AG04450 (cell line): ENCODE results near the gene GNB3. TPM values are rescaled to one million over a fixed set of nuclear protein-coding genes. Genes with fewer than 3 reads are reported as not detected.

ENCODE experiments used
- CTCF ChIA-PET: fragments of 300-600, 350-600 bp; formaldehyde crosslinking; extraction: SDS; loops from one replicate; lab custom pipeline; 2022; ENCODE audit warnings: antibody characterized with exemption, inconsistent platforms; lab: Charles Lee
- POLR2A ChIA-PET: fragments of 350-600 bp; formaldehyde crosslinking; extraction: SDS; loops from one replicate; lab custom pipeline; 2021; ENCODE audit warnings: antibody characterized with exemption, inconsistent platforms; lab: Yijun Ruan, JAX
- DNase-seq: peaks from one replicate; pipeline ENCODE4 v3.0.0-alpha.2; 2011; ENCODE audit warnings: low read depth, low spot score
- H3K27ac ChIP-seq: one replicate; pipeline ENCODE4 v1.5.1; 2012; ENCODE audit warnings: low read depth, low read length, control low read depth
- H3K27me3 ChIP-seq: one replicate; pipeline ENCODE4 v1.6.0; 2012; ENCODE audit warnings: low read length; ENCODE audit not compliant: control insufficient read depth, insufficient read depth
- H3K4me3 ChIP-seq: 2 replicates; pipeline ENCODE4 v1.5.1; 2011; ENCODE audit warnings: mild to moderate bottlenecking, low read depth, low read length, control low read depth
- H3K9me3 ChIP-seq: 2 replicates; pipeline ENCODE4 v1.5.1; 2012; ENCODE audit warnings: low read length; ENCODE audit not compliant: control insufficient read depth, insufficient read depth
- CTCF ChIP-seq: IDR thresholded peaks from 2 replicates; pipeline ENCODE4 v1.5.1; 2011; ENCODE audit warnings: low read depth, low read length, control low read depth, inconsistent platforms
- polyA plus RNA-seq: library from polyadenylated mRNA; depleted of rRNA; stranded (reverse); fragments of >200 nt; gene quantifications from 2 replicates; pipeline ENCODE4 v1.2.3, GENCODE V29; 2011

The GNB3 gene
- polyA plus RNA-seq, 1 experiment = 3.6 TPM

DNA sequence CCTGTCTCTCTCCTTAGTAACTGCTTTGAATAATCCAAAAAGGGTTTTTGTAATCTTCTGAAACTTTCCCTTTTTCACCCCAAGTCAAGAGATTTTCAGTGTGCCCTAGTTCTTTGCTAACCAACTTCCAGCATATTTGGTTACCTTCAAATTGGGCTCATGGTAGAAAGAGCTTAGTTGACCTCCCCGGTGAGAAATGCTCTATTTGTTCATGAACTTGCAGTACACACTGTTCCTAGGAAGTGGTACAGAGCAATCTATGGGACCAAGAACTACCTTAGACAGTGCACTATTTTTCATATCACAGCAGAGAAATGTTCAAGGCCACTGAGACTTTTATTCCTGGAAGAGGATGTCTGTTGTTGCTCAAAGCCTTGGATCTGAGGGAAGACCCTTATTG is 12.9 kb downstream of the GNB3 start:
- Histone ChIP-seq H3K27me3 (no peaks in the 10 kb centered on the region), H3K4me3 (peak overlapping the region; percentile 77), H3K9me3 (no peaks in the 10 kb centered on the region; the same call in 1 of the 2 replicates), H3K27ac (peak overlapping the region; percentile 92)
- ChIA-PET POLR2A (interaction anchor here (0.9 to 3.4 kb wide), 5 partner anchors 16 to 90 kb away, joined by 3 to 37 read pairs (median 17); partner anchors contain the start of genes PTMS and SPSB2), CTCF (interaction anchor here (1.5 to 5.1 kb wide), 4 partner anchors 16 to 101 kb away, joined by 3 to 26 read pairs (median 12); partner anchors contain the start of gene MLF2)
- no peak for TF ChIP-seq CTCF
- DNase-seq = no peak

DNA sequence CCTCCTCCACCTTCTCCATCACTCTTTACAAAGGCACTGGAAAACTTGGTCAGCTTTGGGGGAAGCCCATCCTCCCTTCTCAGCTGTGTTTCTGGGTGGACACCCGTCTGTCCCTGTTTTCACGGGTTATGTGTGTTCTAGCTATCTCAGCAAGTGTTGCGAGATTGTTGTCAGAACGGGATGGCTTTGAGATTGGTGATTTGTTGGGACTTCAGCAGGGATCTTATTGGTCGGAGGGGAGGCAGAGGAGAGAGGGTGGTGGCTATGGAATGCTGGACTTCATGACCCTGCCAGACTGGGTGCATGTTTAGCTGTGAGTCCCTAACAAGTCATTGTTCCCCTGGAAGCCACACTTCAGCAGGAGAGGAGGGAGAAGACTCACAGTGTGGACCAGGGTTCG is 13.3 kb downstream of the GNB3 start:
- no peak overlapping the region for H3K4me3 ChIP-seq
- DNase-seq = no peak
- no peaks in the 10 kb centered on the region; the same call in 1 of the 2 replicates for H3K9me3 ChIP-seq
- no peaks in the 10 kb centered on the region for H3K27me3 ChIP-seq
- CTCF ChIA-PET = interaction anchor here (1.5 to 5.1 kb wide), 4 partner anchors 16 to 102 kb away, joined by 3 to 26 read pairs (median 12); partner anchors contain the start of gene MLF2
- POLR2A ChIA-PET = interaction anchor here (1.1 to 3.4 kb wide), 3 partner anchors 13 to 28 kb away, joined by 3 to 37 read pairs (median 5); partner anchors contain the start of genes SPSB2 and TPI1
- no peak overlapping the region for H3K27ac ChIP-seq
- TF ChIP-seq CTCF = no peak

DNA sequence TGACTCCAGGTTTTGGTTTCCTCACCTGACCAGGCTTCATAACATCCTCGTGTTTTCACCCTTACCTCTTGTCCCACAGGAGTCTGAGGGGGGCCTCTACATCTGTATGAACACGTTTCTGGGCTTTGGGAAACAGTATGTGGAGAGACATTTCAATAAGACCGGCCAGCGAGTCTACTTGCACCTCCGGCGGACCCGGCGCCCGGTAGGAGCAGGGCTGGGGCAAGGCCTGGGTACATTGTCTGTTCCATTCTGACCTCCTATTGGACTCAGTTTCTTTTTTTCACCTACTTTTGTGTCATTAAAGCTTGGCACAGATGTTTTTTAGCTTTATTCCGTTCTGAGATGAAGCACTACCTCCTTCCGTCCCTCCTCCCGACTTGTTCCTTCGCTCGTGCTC is 14.6 kb downstream of the GNB3 start:
- Histone ChIP-seq H3K4me3 (no peak overlapping the region), H3K27me3 (no peaks in the 10 kb centered on the region), H3K27ac (no peak overlapping the region), H3K9me3 (no peaks in the 10 kb centered on the region; the same call in 1 of the 2 replicates)
- TF ChIP-seq CTCF = no peak
- CTCF ChIA-PET = interaction anchor here (0.6 to 5.1 kb wide), 3 partner anchors 14 to 82 kb away, joined by 4 to 26 read pairs (median 17); no protein-coding TSS in a partner anchor
- POLR2A ChIA-PET = interaction anchor here (1.5 kb wide), 1 partner anchor 12 kb away, joined by 5 read pairs; the partner anchor contains the start of gene TPI1
- no peak for DNase-seq

GRCh38 chr12:6858799-6859198 is 18.1 kb downstream of the GNB3 start:
- ChIA-PET CTCF (no interaction called here), POLR2A (no interaction called here)
- Histone ChIP-seq H3K9me3 (no peaks in the 10 kb centered on the region), H3K27ac (no peak overlapping the region), H3K4me3 (no peak overlapping the region), H3K27me3 (no peaks in the 10 kb centered on the region)
- no peak for DNase-seq
- no peak for TF ChIP-seq CTCF

- ChIA-PET POLR2A (no interaction called here), CTCF (interaction anchor here (1.2 kb wide), 1 partner anchor 9 kb away, joined by 3 read pairs; no protein-coding TSS in a partner anchor)
- Histone ChIP-seq H3K9me3 (no peaks in the 10 kb centered on the region), H3K4me3 (no peak overlapping the region), H3K27ac (no peak overlapping the region), H3K27me3 (no peaks in the 10 kb centered on the region)
- no peak for DNase-seq
- no peak for TF ChIP-seq CTCF
Observed at GRCh38 chr12:6860116-6860515, 19.4 kb downstream of the GNB3 start.
